A549 (cell line): Measurements from ENCODE around the gene FRRS1L. TPM values are rescaled to one million over a fixed set of nuclear protein-coding genes. Genes with fewer than 3 reads are reported as not detected.

ENCODE experiments used
- ATAC-seq, 2 experiments: fragments of 200-7000 bp in 1 of 2; fragments of >200 bp in 1 of 2; cut with Nextera tagmentation in 1 of 2; cut with Tn5 transposase in 1 of 2; 3 replicates each; pipeline versions ENCODE4 v1.8.0 to v1.9.1; 2018 to 2020; ENCODE audit warnings: mild to moderate bottlenecking in 1 of 2, moderate library complexity in 1 of 2
- CTCF ChIA-PET: fragments of 300-600 bp; sonication (Branson Sonifier 250); formaldehyde crosslinking; extraction: SDS; loops from one replicate; lab custom pipeline; 2021; ENCODE audit warnings: antibody characterized with exemption, inconsistent platforms; lab: Yijun Ruan, JAX
- POLR2A ChIA-PET: fragments of 350-600 bp; formaldehyde crosslinking; extraction: SDS; loops from one replicate; lab custom pipeline; 2021; ENCODE audit warnings: antibody characterized with exemption, inconsistent platforms; lab: Yijun Ruan, JAX
- DNase-seq, 2 experiments: peaks; one replicate each; pipeline versions ENCODE4 v3.0.0 to v3.0.0-alpha.2; 2011 to 2016; ENCODE audit warnings: low read depth in 1 of 2, low spot score in 1 of 2
- FAIRE-seq: peaks from 2 replicates; lab custom pipeline; 2011; peaks lifted over from hg19 to GRCh38; lab: Jason Lieb, UNC
- H3K27ac ChIP-seq, 2 experiments: fragments of >200 bp; sonication (Bioruptor Twin); formaldehyde crosslinking; 3 replicates each; pipeline ENCODE4 v1.5.1; 2016 to 2017
- H3K4me1 ChIP-seq: fragments of >200 bp; sonication (Bioruptor Twin); formaldehyde crosslinking; 3 replicates; pipeline ENCODE4 v1.6.1; 2016
- H3K4me2 ChIP-seq: fragments of >200 bp; sonication (Bioruptor Twin); formaldehyde crosslinking; 3 replicates; pipeline ENCODE4 v1.6.1; 2016
- H3K4me3 ChIP-seq: fragments of >200 bp; sonication (Bioruptor Twin); formaldehyde crosslinking; 3 replicates; pipeline ENCODE4 v1.5.1; 2016
- H3K9me3 ChIP-seq: fragments of >200 bp; sonication (Bioruptor Twin); formaldehyde crosslinking; 3 replicates; pipeline ENCODE4 v1.6.1; 2016
- CHD4 ChIP-seq: fragments of 200-600 bp; sonication (generic); IDR thresholded peaks from 2 replicates; pipeline ENCODE4 v1.6.1; 2016; ENCODE audit warnings: antibody characterized with exemption, mild to moderate bottlenecking, borderline replicate concordance
- E2F6 ChIP-seq: IDR thresholded peaks from 2 replicates; pipeline ENCODE4 v1.6.1; 2012; ENCODE audit warnings: low read depth, borderline replicate concordance
- EHF ChIP-seq: fragments of 250-450 bp; sonication (Bioruptor Pico); IDR thresholded peaks from 2 replicates; pipeline ENCODE4 v1.5.0; 2020; ENCODE audit warnings: mild to moderate bottlenecking
- EHMT2 ChIP-seq: fragments of 200-600 bp; sonication (generic); IDR thresholded peaks from 2 replicates; pipeline ENCODE4 v1.6.1; 2016; ENCODE audit warnings: antibody characterized with exemption, low read depth, mild to moderate bottlenecking, moderate library complexity
- FOSB ChIP-seq: fragments of 250-450 bp; sonication (Bioruptor Pico); IDR thresholded peaks from 2 replicates; pipeline ENCODE4 v1.5.0; 2020; ENCODE audit warnings: mild to moderate bottlenecking, moderate library complexity
- FOSL2 ChIP-seq, 2 experiments: fragments of 450-650 bp in 1 of 2; fragments of >200 bp in 1 of 2; sonication (Bioruptor Twin) in 1 of 2; formaldehyde crosslinking; IDR thresholded peaks; 2 replicates each; pipeline versions ENCODE4 v1.5.0 to v1.6.1; 2016 to 2020; ENCODE audit warnings: mild to moderate bottlenecking in 1 of 2, moderate library complexity in 1 of 2
- FOXS1 ChIP-seq: fragments of 250-450 bp; sonication (Bioruptor Pico); IDR thresholded peaks from 2 replicates; pipeline ENCODE4 v1.5.0; 2020; ENCODE audit warnings: mild to moderate bottlenecking, moderate library complexity
- HDAC2 ChIP-seq: fragments of 200-600 bp; sonication (generic); IDR thresholded peaks from 2 replicates; pipeline ENCODE4 v1.6.1; 2016
- HOXA7 ChIP-seq: fragments of 250-450 bp; sonication (Bioruptor Pico); IDR thresholded peaks from 2 replicates; pipeline ENCODE4 v1.5.0; 2020; ENCODE audit warnings: mild to moderate bottlenecking, moderate library complexity
- JUNB ChIP-seq: fragments of >200 bp; sonication (Bioruptor Twin); formaldehyde crosslinking; IDR thresholded peaks from 2 replicates; pipeline ENCODE4 v1.6.1; 2016
- KDM1A ChIP-seq: fragments of 200-600 bp; sonication (generic); IDR thresholded peaks from 2 replicates; pipeline ENCODE4 v1.6.1; 2016; ENCODE audit warnings: low read depth, mild to moderate bottlenecking
- KDM5A ChIP-seq: fragments of 200-600 bp; sonication (generic); IDR thresholded peaks from 2 replicates; pipeline ENCODE4 v1.6.1; 2016; ENCODE audit warnings: antibody characterized with exemption, mild to moderate bottlenecking
- NFE2L2 ChIP-seq: fragments of 150-350 bp; conservative IDR thresholded peaks from 2 replicates; pipeline ENCODE4 v1.6.1; 2014; ENCODE audit warnings: low read length
- NR3C1 ChIP-seq: fragments of >200 bp; sonication (Bioruptor Twin); formaldehyde crosslinking; IDR thresholded peaks from 3 replicates; pipeline ENCODE4 v1.6.1; 2017
- PBX3 ChIP-seq: IDR thresholded peaks from 2 replicates; pipeline ENCODE4 v1.6.1; 2012
- PHF8 ChIP-seq: fragments of 200-600 bp; sonication (generic); IDR thresholded peaks from 2 replicates; pipeline ENCODE4 v1.6.1; 2016; ENCODE audit warnings: low read depth, mild to moderate bottlenecking, antibody characterized with exemption, moderate library complexity, borderline replicate concordance
- RAD21 ChIP-seq, 2 experiments: fragments of >200 bp in 1 of 2; sonication (Bioruptor Twin) in 1 of 2; formaldehyde crosslinking in 1 of 2; IDR thresholded peaks in 1 of 2; conservative IDR thresholded peaks in 1 of 2; 2 replicates in 1 of 2; 3 replicates in 1 of 2; pipeline ENCODE4 v1.6.1; 2012 to 2018; ENCODE audit warnings: inconsistent platforms in 1 of 2
- RFX5 ChIP-seq: fragments of 450-650 bp; IDR thresholded peaks from 2 replicates; pipeline ENCODE4 v1.7.1; 2014; ENCODE audit warnings: antibody characterized with exemption, mild to moderate bottlenecking, moderate library complexity
- SMC3 ChIP-seq: fragments of >200 bp; sonication (Bioruptor Twin); formaldehyde crosslinking; IDR thresholded peaks from 3 replicates; pipeline ENCODE4 v1.6.1; 2018; ENCODE audit warnings: inconsistent platforms
- SREBF2 ChIP-seq: fragments of 450-650 bp; IDR thresholded peaks from 2 replicates; pipeline ENCODE4 v1.6.1; 2014; ENCODE audit warnings: mild to moderate bottlenecking, moderate library complexity
- ZC3H11A ChIP-seq: fragments of 450-650 bp; IDR thresholded peaks from 2 replicates; pipeline ENCODE4 v1.6.1; 2014; ENCODE audit warnings: antibody characterized with exemption, mild to moderate bottlenecking
- ZFP36 ChIP-seq: fragments of 450-650 bp; IDR thresholded peaks from 2 replicates; pipeline ENCODE4 v1.6.1; 2014; ENCODE audit warnings: borderline replicate concordance; ENCODE audit not compliant: partially characterized antibody
- ZNF302 ChIP-seq: fragments of 250-450 bp; sonication (Bioruptor Pico); IDR thresholded peaks from 2 replicates; pipeline ENCODE4 v1.9.0; 2021; ENCODE audit warnings: inconsistent platforms, mild to moderate bottlenecking, moderate library complexity
- ZSCAN20 ChIP-seq: fragments of 250-450 bp; sonication (Bioruptor Pico); IDR thresholded peaks from 2 replicates; pipeline ENCODE4 v1.8.0; 2022; ENCODE audit warnings: mild to moderate bottlenecking, moderate library complexity
- WGBS: methylation state at CpG from one replicate; pipeline ENCODE4 v1.1.6; 2017; ENCODE audit errors: missing lambda C conversion rate; 5-methylcytosine and 5-hydroxymethylcytosine counted together
- polyA plus RNA-seq, 4 experiments: library from polyadenylated mRNA; depleted of rRNA in 3 of 4; stranded (reverse); fragments of >200 nt; fragmentation: RNase III in 1 of 4; extraction: RNeasy Plus Mini Kit Qiagen cat#74134 plus additional on column Dnase treatment in 1 of 4; gene quantifications; 2 replicates in 3 of 4; 3 replicates in 1 of 4; pipeline ENCODE4 v1.2.3, GENCODE V29; 2011 to 2017

FRRS1L gene
- polyA plus RNA-seq, 2 of the 4 experiments (the other 2 are of a cell fraction): 0.54 to 1.5 TPM

- no peak for TF ChIP-seq NR3C1
- TF ChIP-seq ZC3H11A: no peak
- TF ChIP-seq SREBF2: no peak
- no peak for TF ChIP-seq ZNF302 (CRISPR knock-in tag)
- no peak for TF ChIP-seq FOXS1
- TF ChIP-seq RAD21 (conservative IDR thresholded peaks at IDR 0.05 in 1 of 2, IDR thresholded peaks at IDR 0.05 in 1 of 2): no peak
- no peak for TF ChIP-seq E2F6
- TF ChIP-seq SMC3: no peak
- TF ChIP-seq NFE2L2: no peak
- no peak for TF ChIP-seq EHF (CRISPR knock-in tag)
- no peak for TF ChIP-seq HOXA7 (CRISPR knock-in tag)
- TF ChIP-seq ZFP36: no peak
- TF ChIP-seq ZSCAN20: no peak
- no peak for TF ChIP-seq EHMT2
- TF ChIP-seq KDM1A: no peak
- no peak for TF ChIP-seq FOSB (CRISPR knock-in tag)
- no peak for TF ChIP-seq KDM5A
- no peak for TF ChIP-seq JUNB
- DNase-seq (no peak), FAIRE-seq (no peak), ATAC-seq (no peak; a peak in 1 of 6 replicates)
- H3K4me3 ChIP-seq: no peak overlapping the region
- H3K9me3 ChIP-seq: no peaks in the 10 kb centered on the region
- ChIA-PET POLR2A (interaction anchor here (0.6 kb wide), 1 partner anchor 29 kb away, joined by 3 read pairs; no protein-coding TSS in a partner anchor), CTCF (interaction anchor here (0.6 to 1.5 kb wide), 11 partner anchors 9 to 314 kb away, joined by 3 to 4 read pairs (median 4); partner anchors contain the start of gene TMEM245)
- H3K4me1 ChIP-seq: peaks cover 28% of the 10 kb centered on the region
- 89% methylated on average over 2 of the region's 2 CpGs for WGBS
- H3K4me2 ChIP-seq: no peak overlapping the region
- H3K27ac ChIP-seq: peak overlapping the region in 1 of 2 experiments; percentile 57; a peak in 3 of 6 replicates
Measured at GRCh38 chr9:109087795-109088194, 79.3 kb downstream of the FRRS1L start.

- peak in 1 of 2 experiments; percentile 27 for DNase-seq
- WGBS: 88% methylated on average over 3 of the region's 3 CpGs
- ChIA-PET POLR2A (no interaction called here), CTCF (interaction anchor here (1.1 to 1.5 kb wide), 4 partner anchors 21 to 136 kb away, joined by 3 to 5 read pairs (median 3); no protein-coding TSS in a partner anchor)
- no peak for FAIRE-seq
- peak; percentile 50 to 71; a peak in 4 of 6 replicates for ATAC-seq
- no peak overlapping the region for H3K27ac ChIP-seq
- no peak overlapping the region for H3K4me3 ChIP-seq
- TF ChIP-seq FOSL2 (IDR thresholded peaks at IDR 0.05) (no peak), FOSL2 (CRISPR knock-in tag; IDR thresholded peaks at IDR 0.05) (0 out of 2 replicates have a peak, but pooled peaks have one; percentile 36), EHMT2 (no peak)
- H3K4me2 ChIP-seq: no peak overlapping the region
- H3K4me1 ChIP-seq: peaks cover 36% of the 10 kb centered on the region
- H3K9me3 ChIP-seq: no peaks in the 10 kb centered on the region
Measured at GRCh38 chr9:109086221-109086620, 80.8 kb downstream of the FRRS1L start.

- Histone ChIP-seq H3K4me1 (peaks cover 36% of the 10 kb centered on the region), H3K9me3 (no peaks in the 10 kb centered on the region), H3K4me3 (no peak overlapping the region), H3K27ac (no peak overlapping the region), H3K4me2 (no peak overlapping the region)
- ATAC-seq: no peak
- POLR2A ChIA-PET: no interaction called here
- no peak for DNase-seq
- FAIRE-seq: no peak
- TF ChIP-seq RFX5: no peak
- no peak for TF ChIP-seq ZFP36
- no peak for TF ChIP-seq HDAC2
- CTCF ChIA-PET: interaction anchor here (1.1 to 1.5 kb wide), 3 partner anchors 38 to 135 kb away, joined by 3 to 5 read pairs (median 3); no protein-coding TSS in a partner anchor
Measured at GRCh38 chr9:109085510-109085909, 81.5 kb downstream of the FRRS1L start.

GRCh38 chr9:109083813-109084405, 83.1 kb downstream of the FRRS1L start:
- Histone ChIP-seq H3K27ac (no peak overlapping the region), H3K4me2 (no peak overlapping the region), H3K9me3 (no peaks in the 10 kb centered on the region), H3K4me3 (no peak overlapping the region), H3K4me1 (peaks cover 34% of the 10 kb centered on the region)
- ChIA-PET POLR2A (no interaction called here), CTCF (no interaction called here)
- DNase-seq: no peak
- TF ChIP-seq PHF8 (no peak), PBX3 (no peak), CHD4 (no peak)
- FAIRE-seq: no peak
- 94% methylated on average over 4 of the region's 4 CpGs for WGBS
- no peak for ATAC-seq
